ENCODE results near the gene ASIC2.

The ASIC2 gene

DNA sequence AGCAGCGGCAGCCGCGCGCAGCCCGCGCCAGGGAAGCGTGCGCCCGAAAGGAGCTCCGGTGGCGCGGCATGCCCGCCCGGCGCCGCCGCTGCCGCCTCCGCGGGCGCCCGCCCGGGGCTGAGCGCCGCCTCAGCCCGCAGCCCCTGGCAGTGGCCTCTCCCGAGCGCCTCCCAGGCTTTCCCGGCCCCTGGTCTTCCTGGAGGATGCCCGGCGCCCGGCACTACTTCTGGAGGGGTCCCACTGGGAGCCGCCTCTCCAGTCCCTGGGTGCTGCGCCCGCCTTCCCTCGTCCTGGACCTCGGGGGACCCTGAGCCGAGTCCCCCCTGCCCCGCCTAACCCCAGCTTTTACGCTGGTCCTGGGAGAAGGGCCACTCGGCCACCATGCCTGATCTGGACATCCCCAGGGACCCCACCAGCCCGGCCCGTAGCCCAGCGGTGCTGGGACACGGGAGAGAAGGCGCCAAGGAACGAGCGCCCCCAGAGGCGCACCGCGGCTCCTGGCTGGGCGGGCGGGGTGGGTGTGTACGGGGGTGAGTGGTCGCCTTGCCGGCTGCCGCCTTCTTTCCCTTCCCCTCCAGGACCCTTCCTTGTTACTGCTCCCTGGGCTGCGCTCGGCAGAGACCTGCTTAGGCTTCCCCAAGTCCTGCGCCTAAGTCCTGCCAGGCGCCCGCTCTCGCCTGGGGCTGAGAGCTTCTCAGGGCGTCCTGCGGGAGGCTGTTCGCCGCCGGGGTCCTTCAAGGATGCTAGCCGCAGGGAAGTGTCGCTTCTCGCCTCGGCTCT lies 704 bp downstream of the ASIC2 start:
- no peaks in the 10 kb centered on the region for H3K4me1 ChIP-seq (ENCODE audit: control insufficient read depth, low read length)
- no peak overlapping the region for H3K4me2 ChIP-seq (ENCODE audit: low read length)
- H3K79me2 ChIP-seq (ENCODE audit: control insufficient read depth, low read length): no peaks in the 10 kb centered on the region
- H3K27ac ChIP-seq (ENCODE audit: low read depth, low read length): no peak overlapping the region
- H3K36me3 ChIP-seq (ENCODE audit: control insufficient read depth, low read length): no peaks in the 10 kb centered on the region
- no peak overlapping the region for H3K4me3 ChIP-seq (ENCODE audit: low read length)
- no peaks in the 10 kb centered on the region for H3K9me2 ChIP-seq (replicated peaks; ENCODE audit: control insufficient read depth, low read length)
- no peaks in the 10 kb centered on the region for H3K27me3 ChIP-seq (ENCODE audit: control insufficient read depth, low read length)
- H4K20me1 ChIP-seq (ENCODE audit: control insufficient read depth, insufficient read depth, low read depth, low read length): no peaks in the 10 kb centered on the region
- H3F3A ChIP-seq (ENCODE audit: control insufficient read depth, insufficient read depth): no peaks in the 10 kb centered on the region
- TF ChIP-seq EZH2phosphoT487 (IDR thresholded peaks at IDR 0.05; ENCODE audit: borderline replicate concordance, low read length): no peak
- TF ChIP-seq, protein P1, sequence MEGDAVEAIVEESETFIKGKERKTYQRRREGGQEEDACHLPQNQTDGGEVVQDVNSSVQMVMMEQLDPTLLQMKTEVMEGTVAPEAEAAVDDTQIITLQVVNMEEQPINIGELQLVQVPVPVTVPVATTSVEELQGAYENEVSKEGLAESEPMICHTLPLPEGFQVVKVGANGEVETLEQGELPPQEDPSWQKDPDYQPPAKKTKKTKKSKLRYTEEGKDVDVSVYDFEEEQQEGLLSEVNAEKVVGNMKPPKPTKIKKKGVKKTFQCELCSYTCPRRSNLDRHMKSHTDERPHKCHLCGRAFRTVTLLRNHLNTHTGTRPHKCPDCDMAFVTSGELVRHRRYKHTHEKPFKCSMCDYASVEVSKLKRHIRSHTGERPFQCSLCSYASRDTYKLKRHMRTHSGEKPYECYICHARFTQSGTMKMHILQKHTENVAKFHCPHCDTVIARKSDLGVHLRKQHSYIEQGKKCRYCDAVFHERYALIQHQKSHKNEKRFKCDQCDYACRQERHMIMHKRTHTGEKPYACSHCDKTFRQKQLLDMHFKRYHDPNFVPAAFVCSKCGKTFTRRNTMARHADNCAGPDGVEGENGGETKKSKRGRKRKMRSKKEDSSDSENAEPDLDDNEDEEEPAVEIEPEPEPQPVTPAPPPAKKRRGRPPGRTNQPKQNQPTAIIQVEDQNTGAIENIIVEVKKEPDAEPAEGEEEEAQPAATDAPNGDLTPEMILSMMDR (IDR thresholded peaks at IDR 0.05; ENCODE audit: low read depth, low read length, poor library complexity, severe bottlenecking): no peak
- H3K9me3 ChIP-seq (ENCODE audit: control insufficient read depth, insufficient read depth, low read length): no peaks in the 10 kb centered on the region

DNA sequence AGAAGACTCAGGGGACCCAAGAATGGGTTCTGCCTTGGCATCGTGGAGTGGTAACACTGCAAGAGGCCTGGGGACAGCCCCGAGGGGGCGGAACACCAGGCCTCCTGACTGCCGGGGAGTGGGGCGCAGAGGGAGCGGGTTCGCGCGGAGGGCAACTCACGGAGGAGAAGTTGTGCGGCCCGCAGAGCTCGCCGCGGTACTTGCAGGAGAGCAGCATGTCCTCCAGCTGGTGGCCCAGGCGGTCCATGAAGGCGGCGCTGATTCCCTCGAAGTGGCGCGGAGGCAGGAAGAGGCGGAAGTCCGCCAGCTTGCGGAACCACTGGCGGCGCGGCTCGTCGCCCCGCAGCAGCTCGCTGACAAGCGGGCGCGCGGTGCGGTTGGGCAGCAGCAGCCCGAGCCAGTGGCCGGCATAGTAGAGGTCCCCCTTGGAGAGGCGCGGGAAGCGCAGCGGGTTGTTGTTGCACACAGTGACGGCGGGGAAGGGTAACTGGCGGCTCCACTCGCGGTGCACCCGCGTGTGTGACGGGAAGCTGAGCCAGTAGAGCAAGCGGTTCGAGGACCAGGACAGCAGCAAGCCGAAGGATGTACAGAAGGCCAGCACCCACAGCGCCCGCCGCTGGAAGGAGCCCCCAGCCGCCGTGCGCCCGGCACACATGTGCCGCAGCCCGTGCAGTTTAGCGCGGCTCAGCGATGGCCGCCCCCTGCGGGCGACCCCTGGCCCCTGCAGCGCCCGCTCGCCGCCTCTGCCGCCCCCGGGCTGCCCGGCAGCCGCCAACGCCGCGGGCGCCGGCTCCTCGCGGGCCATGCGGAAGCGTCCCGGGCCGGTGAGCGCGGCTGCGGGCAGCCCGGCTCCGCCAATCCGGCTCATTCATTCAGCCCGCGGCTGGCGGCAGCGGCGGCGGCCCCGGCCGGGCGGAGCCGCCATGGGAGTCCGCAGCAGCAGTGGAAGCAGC lies 1.6 kb downstream of the ASIC2 start:
- H3K4me3 ChIP-seq (ENCODE audit: low read length): no peak overlapping the region

DNA sequence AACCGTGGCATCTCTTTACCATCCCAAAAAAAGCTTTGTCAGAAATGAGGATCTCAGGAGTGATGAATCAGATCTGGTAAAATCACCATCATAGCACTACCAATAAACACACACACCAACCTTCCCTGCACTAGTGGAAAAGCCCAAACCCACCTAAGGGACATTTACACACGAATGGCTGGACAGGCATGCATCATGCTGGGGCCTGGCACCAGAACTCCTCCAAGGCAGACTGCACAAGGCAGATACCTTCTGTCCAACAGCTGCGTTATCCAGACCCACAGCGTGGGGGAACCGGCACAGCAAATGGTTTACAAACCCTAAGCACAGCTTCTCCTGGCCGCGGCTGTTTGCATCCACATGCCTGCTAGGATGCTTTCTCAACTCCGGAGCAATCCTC lies 2.8 kb downstream of the ASIC2 start:
- TF ChIP-seq, protein P1 (IDR thresholded peaks at IDR 0.05; ENCODE audit: low read depth, low read length, poor library complexity, severe bottlenecking): no peak
- no peak for TF ChIP-seq EZH2phosphoT487 (IDR thresholded peaks at IDR 0.05; ENCODE audit: borderline replicate concordance, low read length)
- H3K27ac ChIP-seq (ENCODE audit: low read depth, low read length): no peak overlapping the region
- H3K9me2 ChIP-seq (replicated peaks; ENCODE audit: control insufficient read depth, low read length): no peaks in the 10 kb centered on the region
- no peaks in the 10 kb centered on the region for H3F3A ChIP-seq (ENCODE audit: control insufficient read depth, insufficient read depth)
- H3K4me3 ChIP-seq (ENCODE audit: low read length): no peak overlapping the region
- H4K20me1 ChIP-seq (ENCODE audit: control insufficient read depth, insufficient read depth, low read depth, low read length): no peaks in the 10 kb centered on the region
- H3K4me1 ChIP-seq (ENCODE audit: control insufficient read depth, low read length): no peaks in the 10 kb centered on the region
- no peaks in the 10 kb centered on the region for H3K27me3 ChIP-seq (ENCODE audit: control insufficient read depth, low read length)
- H3K9me3 ChIP-seq (ENCODE audit: control insufficient read depth, insufficient read depth, low read length): no peaks in the 10 kb centered on the region
- H3K36me3 ChIP-seq (ENCODE audit: control insufficient read depth, low read length): no peaks in the 10 kb centered on the region
- no peak overlapping the region for H3K4me2 ChIP-seq (ENCODE audit: low read length)
- H3K79me2 ChIP-seq (ENCODE audit: control insufficient read depth, low read length): no peaks in the 10 kb centered on the region

More for the DNA sequence above, 1.6 kb downstream of the ASIC2 start:
- H3K9me3 ChIP-seq (ENCODE audit: control insufficient read depth, insufficient read depth, low read length): no peaks in the 10 kb centered on the region
- H3K9me2 ChIP-seq (replicated peaks; ENCODE audit: control insufficient read depth, low read length): no peaks in the 10 kb centered on the region
- H3K27me3 ChIP-seq (ENCODE audit: control insufficient read depth, low read length): no peaks in the 10 kb centered on the region
- H3F3A ChIP-seq (ENCODE audit: control insufficient read depth, insufficient read depth): no peaks in the 10 kb centered on the region
- no peak overlapping the region for H3K4me2 ChIP-seq (ENCODE audit: low read length)
- H3K79me2 ChIP-seq (ENCODE audit: control insufficient read depth, low read length): no peaks in the 10 kb centered on the region
- H3K27ac ChIP-seq (ENCODE audit: low read depth, low read length): no peak overlapping the region
- H3K4me1 ChIP-seq (ENCODE audit: control insufficient read depth, low read length): no peaks in the 10 kb centered on the region
- no peaks in the 10 kb centered on the region for H3K36me3 ChIP-seq (ENCODE audit: control insufficient read depth, low read length)
- TF ChIP-seq, protein P1 (IDR thresholded peaks at IDR 0.05; ENCODE audit: low read depth, low read length, poor library complexity, severe bottlenecking): no peak
- TF ChIP-seq EZH2phosphoT487 (IDR thresholded peaks at IDR 0.05; ENCODE audit: borderline replicate concordance, low read length): no peak
- no peaks in the 10 kb centered on the region for H4K20me1 ChIP-seq (ENCODE audit: control insufficient read depth, insufficient read depth, low read depth, low read length)
